GM18511 (cell line): ENCODE measurements around the gene SH3PXD2A.

Experiments
- ATAC-seq: cut with Tn5 transposase; IDR thresholded peaks from one replicate; pipeline ENCODE4 v1.9.1; 2021; ENCODE audit warnings: mild to moderate bottlenecking, moderate library complexity; ENCODE audit not compliant: unreplicated experiment

Gene SH3PXD2A

GRCh38 chr10:103711351-103711994, 143.9 kb downstream of the SH3PXD2A start:
- no peak for ATAC-seq

- no peak for ATAC-seq
These were observed 144.9 kb downstream of the SH3PXD2A start for GRCh38 chr10:103710490-103710889.

- ATAC-seq: no peak
These were observed 145.9 kb downstream of the SH3PXD2A start for GRCh38 chr10:103709341-103709920.

- no peak for ATAC-seq
These were observed 146.6 kb downstream of the SH3PXD2A start for GRCh38 chr10:103708627-103709288.

GRCh38 chr10:103707956-103708626, 147.3 kb downstream of the SH3PXD2A start:
- no peak for ATAC-seq

- no peak for ATAC-seq
These were observed 148.6 kb downstream of the SH3PXD2A start for GRCh38 chr10:103706762-103707161.

- ATAC-seq: no peak
These were observed 149.3 kb downstream of the SH3PXD2A start for GRCh38 chr10:103706047-103706446.

- peak; percentile 68 for ATAC-seq
These were observed 151.1 kb downstream of the SH3PXD2A start for GRCh38 chr10:103703941-103704919.

- no peak for ATAC-seq
These were observed 153.8 kb downstream of the SH3PXD2A start for GRCh38 chr10:103701380-103702222.

- no peak for ATAC-seq
These were observed 155.0 kb downstream of the SH3PXD2A start for GRCh38 chr10:103700436-103700715.

- ATAC-seq: no peak
These were observed 155.6 kb downstream of the SH3PXD2A start for GRCh38 chr10:103699611-103700435.

- no peak for ATAC-seq
These were observed 157.1 kb downstream of the SH3PXD2A start for GRCh38 chr10:103698266-103698665.

GRCh38 chr10:103697787-103698186, 157.6 kb downstream of the SH3PXD2A start:
- ATAC-seq: no peak

GRCh38 chr10:103696411-103697145, 158.8 kb downstream of the SH3PXD2A start:
- peak; percentile 29 for ATAC-seq

GRCh38 chr10:103696094-103696410, 159.3 kb downstream of the SH3PXD2A start:
- ATAC-seq: no peak

GRCh38 chr10:103695584-103696005, 159.8 kb downstream of the SH3PXD2A start:
- no peak for ATAC-seq

GRCh38 chr10:103693812-103694205, 161.6 kb downstream of the SH3PXD2A start:
- ATAC-seq: no peak
